HCT116 (cell line): ENCODE data around the gene PRRT3. TPM values are rescaled to one million over a fixed set of nuclear protein-coding genes. Genes with fewer than 3 reads are reported as not detected.

Experiments used
- ATAC-seq: fragments of 200-7000 bp; cut with Tn5 transposase; 2 replicates; pipeline ENCODE4 v1.9.1; 2020; ENCODE audit warnings: mild to moderate bottlenecking, moderate library complexity
- BruUV-seq: library from RNA; stranded (reverse); fragments of 400-500 nt; replicated peaks from 2 replicates; lab custom pipeline; 2021; lab: Mats Ljungman, UMichigan
- CTCF ChIA-PET: fragments of 300-600 bp; sonication (Branson Sonifier 250); formaldehyde crosslinking; loops from one replicate; lab custom pipeline; 2021; ENCODE audit warnings: antibody characterized with exemption; lab: Charles Lee
- POLR2A ChIA-PET: fragments of 300-600, 350-600 bp; sonication (Branson Sonifier 250); formaldehyde crosslinking; loops from one replicate; lab custom pipeline; 2021; ENCODE audit warnings: antibody characterized with exemption; lab: Charles Lee
- RAD21 ChIA-PET, 2 experiments: fragments of 300-600 bp; sonication (Branson Sonifier 250); formaldehyde crosslinking; loops; one replicate each; lab custom pipeline; 2023; ENCODE audit warnings: low total read pairs in 2 of 2; ENCODE audit not compliant: uncharacterized antibody in 2 of 2, unreplicated experiment in 2 of 2, low non-redundant PET in 1 of 2; lab: Charles Lee
- DNase-seq: peaks from one replicate; pipeline ENCODE4 v3.0.0-alpha.2; 2010; ENCODE audit warnings: low read depth, low spot score
- H2AFZ ChIP-seq: fragments of 200-600 bp; shearing (Covaris generic), sonication (generic); 2 replicates; pipeline ENCODE4 v1.6.1; 2017; ENCODE audit warnings: low read depth, mixed run types, mixed read lengths, antibody characterized with exemption, low read length; ENCODE audit not compliant: poor library complexity, severe bottlenecking
- H3K27ac ChIP-seq: 2 replicates; pipeline ENCODE4 v1.5.1; 2012; ENCODE audit warnings: low read depth, low read length
- H3K27me3 ChIP-seq: fragments of 200-600 bp; sonication (generic); 2 replicates; pipeline ENCODE4 v1.6.1; 2016; ENCODE audit warnings: mixed run types, low read length, mixed read lengths; ENCODE audit not compliant: insufficient read depth
- H3K36me3 ChIP-seq, 2 experiments: fragments of 200-500 bp in 1 of 2; fragments of 200-600 bp in 1 of 2; sonication (Bioruptor generic) in 1 of 2; sonication (generic) in 1 of 2; 2 replicates each; pipeline versions ENCODE4 v1.5.1 to v1.6.1; 2014 to 2016; ENCODE audit warnings: low read length in 2 of 2, inconsistent platforms in 1 of 2, mixed read lengths in 1 of 2, mixed run types in 1 of 2; ENCODE audit not compliant: insufficient read depth in 2 of 2, control insufficient read depth in 1 of 2
- H3K4me1 ChIP-seq, 2 experiments: fragments of 200-600 bp in 1 of 2; sonication (generic) in 1 of 2; 2 replicates each; pipeline versions ENCODE4 v1.5.1 to v1.6.1; 2012 to 2017; ENCODE audit warnings: low read length in 2 of 2, inconsistent platforms in 1 of 2, mild to moderate bottlenecking in 1 of 2, mixed read lengths in 1 of 2, mixed run types in 1 of 2, moderate library complexity in 1 of 2; ENCODE audit not compliant: insufficient read depth in 2 of 2, control insufficient read depth in 1 of 2
- H3K4me2 ChIP-seq: fragments of 200-600 bp; sonication (generic); 2 replicates; pipeline ENCODE4 v1.6.1; 2017; ENCODE audit warnings: mixed run types, low read length, mixed read lengths
- H3K4me3 ChIP-seq, 2 experiments: fragments of 200-600 bp in 1 of 2; sonication (generic) in 1 of 2; replicated peaks in 1 of 2; 2 replicates each; pipeline ENCODE4 v1.5.1; 2011 to 2016; ENCODE audit warnings: low read length in 2 of 2, control low read depth in 1 of 2, low read depth in 1 of 2, mild to moderate bottlenecking in 1 of 2, mixed read lengths in 1 of 2, mixed run types in 1 of 2
- H3K79me2 ChIP-seq: fragments of 200-600 bp; sonication (generic); 2 replicates; pipeline ENCODE4 v1.6.1; 2017; ENCODE audit warnings: mild to moderate bottlenecking, mixed run types, low read length, moderate library complexity, mixed read lengths; ENCODE audit not compliant: insufficient read depth
- H3K9ac ChIP-seq: fragments of 200-600 bp; sonication (generic); 2 replicates; pipeline ENCODE4 v1.6.1; 2016; ENCODE audit warnings: low read length, mixed read lengths
- H3K9me2 ChIP-seq: fragments of 200-600 bp; sonication (generic), shearing (Covaris generic); 2 replicates; pipeline ENCODE4 v1.6.1; 2017; ENCODE audit warnings: mixed run types, mild to moderate bottlenecking, moderate library complexity; ENCODE audit not compliant: insufficient read depth
- H3K9me3 ChIP-seq, 2 experiments: fragments of 200-500 bp in 1 of 2; fragments of 200-600 bp in 1 of 2; sonication (Bioruptor generic) in 1 of 2; sonication (generic) in 1 of 2; 2 replicates each; pipeline ENCODE4 v1.6.1; 2014 to 2017; ENCODE audit warnings: low read length in 2 of 2, mixed read lengths in 2 of 2, inconsistent platforms in 1 of 2, low read depth in 1 of 2, mild to moderate bottlenecking in 1 of 2, mixed run types in 1 of 2, moderate library complexity in 1 of 2; ENCODE audit not compliant: control insufficient read depth in 1 of 2, insufficient read depth in 1 of 2
- H4K20me1 ChIP-seq: fragments of 200-600 bp; sonication (generic), shearing (Covaris generic); 2 replicates; pipeline ENCODE4 v1.6.1; 2017; ENCODE audit warnings: mixed run types, mild to moderate bottlenecking, moderate library complexity; ENCODE audit not compliant: insufficient read depth
- CBX3 ChIP-seq: IDR thresholded peaks from 2 replicates; pipeline ENCODE4 v1.6.1; 2012; ENCODE audit warnings: low read depth
- CEBPB ChIP-seq: IDR thresholded peaks from 2 replicates; pipeline ENCODE4 v1.6.1; 2012; ENCODE audit warnings: low read depth
- EGR1 ChIP-seq: IDR thresholded peaks from 2 replicates; pipeline ENCODE4 v1.6.1; 2012; ENCODE audit warnings: low read depth
- ELF1 ChIP-seq: IDR thresholded peaks from 2 replicates; pipeline ENCODE4 v1.6.1; 2012; ENCODE audit warnings: low read depth, borderline replicate concordance
- EZH2 ChIP-seq: fragments of 200-600 bp; sonication (generic); IDR thresholded peaks from 2 replicates; pipeline ENCODE4 v1.6.1; 2017; ENCODE audit warnings: antibody characterized with exemption, mixed run types
- EZH2phosphoT487 ChIP-seq: fragments of 200-600 bp; IDR thresholded peaks from 2 replicates; pipeline ENCODE4 v1.6.1; 2018; ENCODE audit warnings: antibody characterized with exemption, borderline replicate concordance
- FOSL1 ChIP-seq: IDR thresholded peaks from 2 replicates; pipeline ENCODE4 v1.6.1; 2012; ENCODE audit warnings: low read depth
- JUND ChIP-seq: IDR thresholded peaks from 2 replicates; pipeline ENCODE4 v1.6.1; 2012
- POLR2A ChIP-seq: IDR thresholded peaks from 2 replicates; pipeline ENCODE4 v1.7.0; 2011; ENCODE audit warnings: borderline replicate concordance; ENCODE audit not compliant: insufficient read depth, insufficient read length; ENCODE audit errors: extremely low read depth
- POLR2AphosphoS5 ChIP-seq: IDR thresholded peaks from 2 replicates; pipeline ENCODE4 v1.6.1; 2011; ENCODE audit warnings: mild to moderate bottlenecking, low read depth, low read length, moderate library complexity
- RAD21 ChIP-seq: IDR thresholded peaks from 2 replicates; pipeline ENCODE4 v1.6.1; 2012; ENCODE audit warnings: low read depth, mild to moderate bottlenecking
- SIN3A ChIP-seq: IDR thresholded peaks from 2 replicates; pipeline ENCODE4 v1.6.1; 2012; ENCODE audit warnings: low read depth
- SRF ChIP-seq: IDR thresholded peaks from 2 replicates; pipeline ENCODE4 v1.6.1; 2012; ENCODE audit warnings: low read depth
- TCF7L2 ChIP-seq: IDR thresholded peaks from 2 replicates; pipeline ENCODE4 v1.7.0; 2011; ENCODE audit warnings: borderline replicate concordance, inconsistent platforms; ENCODE audit not compliant: insufficient read depth, insufficient read length; ENCODE audit errors: extremely low read depth
- YY1 ChIP-seq: IDR thresholded peaks from 2 replicates; pipeline ENCODE4 v1.6.1; 2011; ENCODE audit warnings: low read length, low read depth, moderate library complexity, mild to moderate bottlenecking; ENCODE audit not compliant: insufficient replicate concordance; ENCODE audit errors: extremely low read depth
- ZFX ChIP-seq: fragments of 450-650 bp; IDR thresholded peaks from 2 replicates; pipeline ENCODE4 v1.6.1; 2017
- ZNF274 ChIP-seq: fragments of 200-500 bp; sonication (Bioruptor generic); IDR thresholded peaks from 2 replicates; pipeline ENCODE4 v1.6.1; 2014; ENCODE audit warnings: mild to moderate bottlenecking, low read depth, low read length, inconsistent platforms
- intact Hi-C: fragments of 100-400 bp; cut with micrococcal nuclease; formaldehyde crosslinking; loops from 2 replicates; pipeline ENCODE4 v1.10.0; 2022
- total RNA-seq: library from RNA; stranded (reverse); gene quantifications from one replicate; pipeline ENCODE4 v1.2.1, GENCODE V29; 2021; ENCODE audit not compliant: unreplicated experiment
- TF ChIP-seq, protein P1 (sequence below), 3 experiments: fragments of 200-600 bp in 1 of 3; sonication (generic) in 1 of 3; IDR thresholded peaks in 2 of 3; conservative IDR thresholded peaks in 1 of 3; 2 replicates each; pipeline ENCODE4 v1.5.1; 2012 to 2017; ENCODE audit warnings: low read depth in 2 of 3, low read length in 2 of 3, antibody characterized with exemption in 1 of 3, borderline replicate concordance in 1 of 3, control low read depth in 1 of 3, mild to moderate bottlenecking in 1 of 3, mixed read lengths in 1 of 3, mixed run types in 1 of 3, moderate library complexity in 1 of 3; ENCODE audit not compliant: insufficient read depth in 1 of 3

PRRT3 gene
- total RNA-seq, 1 experiment from 2014 or later = 0.96 TPM

GRCh38 chr3:9980251-9980650 lies 28.0 kb upstream of the PRRT3 start:
- H2AFZ ChIP-seq = no peak overlapping the region
- H3K4me3 ChIP-seq = no peak overlapping the region
- DNase-seq (no peak), ATAC-seq (no peak)
- H3K36me3 ChIP-seq = peaks cover 0 to 6% of the 10 kb centered on the region in 2 experiments; a peak in 2 of 4 replicates
- BruUV-seq = no TSS peak
- H3K9me3 ChIP-seq = no peaks in the 10 kb centered on the region
- peaks cover 19 to 29% of the 10 kb centered on the region in 2 experiments for H3K4me1 ChIP-seq
- no peak for TF ChIP-seq TCF7L2
- no peak for TF ChIP-seq CBX3
- no peak for TF ChIP-seq RAD21
- no peak for TF ChIP-seq YY1
- TF ChIP-seq ELF1 = no peak
- no peak for TF ChIP-seq SIN3A
- TF ChIP-seq EZH2 = no peak
- H3K27ac ChIP-seq = no peak overlapping the region
- H3K9ac ChIP-seq = no peak overlapping the region
- no peaks in the 10 kb centered on the region for H4K20me1 ChIP-seq
- H3K79me2 ChIP-seq = peaks cover 31% of the 10 kb centered on the region
- intact Hi-C loops = loop anchor here (10.0 kb wide), 1 partner anchor 245 kb away; no protein-coding TSS in a partner anchor
- ChIA-PET RAD21 (no interaction called here), CTCF (no interaction called here), POLR2A (no interaction called here)
- H3K27me3 ChIP-seq = no peaks in the 10 kb centered on the region
- no peak overlapping the region for H3K4me2 ChIP-seq
- H3K9me2 ChIP-seq = no peaks in the 10 kb centered on the region

GRCh38 chr3:9978710-9979305 lies 26.6 kb upstream of the PRRT3 start:
- no peaks in the 10 kb centered on the region for H3K27me3 ChIP-seq
- H3K9me2 ChIP-seq = no peaks in the 10 kb centered on the region
- peaks cover 23% of the 10 kb centered on the region for H3K79me2 ChIP-seq
- no peak overlapping the region for H3K4me2 ChIP-seq
- H3K27ac ChIP-seq = no peak overlapping the region
- H3K4me1 ChIP-seq = peaks cover 19 to 28% of the 10 kb centered on the region in 2 experiments
- H4K20me1 ChIP-seq = no peaks in the 10 kb centered on the region
- CTCF ChIA-PET = no interaction called here
- no peak overlapping the region for H3K4me3 ChIP-seq
- H3K9ac ChIP-seq = no peak overlapping the region
- intact Hi-C loops = no loop called here
- DNase-seq (no peak), ATAC-seq (no peak)
- no peaks in the 10 kb centered on the region for H3K9me3 ChIP-seq
- no peak overlapping the region for H2AFZ ChIP-seq
- RAD21 ChIA-PET = no interaction called here
- no peaks in the 10 kb centered on the region; a peak in 1 of 4 replicates for H3K36me3 ChIP-seq
- POLR2A ChIA-PET = no interaction called here
- BruUV-seq = no TSS peak
- TF ChIP-seq POLR2A (no peak), EZH2 (no peak), SRF (no peak), SIN3A (no peak), FOSL1 (no peak), EZH2phosphoT487 (no peak), TCF7L2 (no peak), CEBPB (no peak), ZNF274 (no peak), EGR1 (no peak), YY1 (no peak), JUND (no peak), ZFX (no peak), POLR2AphosphoS5 (no peak)
- TF ChIP-seq, protein P1, sequence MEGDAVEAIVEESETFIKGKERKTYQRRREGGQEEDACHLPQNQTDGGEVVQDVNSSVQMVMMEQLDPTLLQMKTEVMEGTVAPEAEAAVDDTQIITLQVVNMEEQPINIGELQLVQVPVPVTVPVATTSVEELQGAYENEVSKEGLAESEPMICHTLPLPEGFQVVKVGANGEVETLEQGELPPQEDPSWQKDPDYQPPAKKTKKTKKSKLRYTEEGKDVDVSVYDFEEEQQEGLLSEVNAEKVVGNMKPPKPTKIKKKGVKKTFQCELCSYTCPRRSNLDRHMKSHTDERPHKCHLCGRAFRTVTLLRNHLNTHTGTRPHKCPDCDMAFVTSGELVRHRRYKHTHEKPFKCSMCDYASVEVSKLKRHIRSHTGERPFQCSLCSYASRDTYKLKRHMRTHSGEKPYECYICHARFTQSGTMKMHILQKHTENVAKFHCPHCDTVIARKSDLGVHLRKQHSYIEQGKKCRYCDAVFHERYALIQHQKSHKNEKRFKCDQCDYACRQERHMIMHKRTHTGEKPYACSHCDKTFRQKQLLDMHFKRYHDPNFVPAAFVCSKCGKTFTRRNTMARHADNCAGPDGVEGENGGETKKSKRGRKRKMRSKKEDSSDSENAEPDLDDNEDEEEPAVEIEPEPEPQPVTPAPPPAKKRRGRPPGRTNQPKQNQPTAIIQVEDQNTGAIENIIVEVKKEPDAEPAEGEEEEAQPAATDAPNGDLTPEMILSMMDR (IDR thresholded peaks at IDR 0.05 in 2 of 3, conservative IDR thresholded peaks at IDR 0.05 in 1 of 3; ENCODE audit: borderline replicate concordance in 1 of 3, insufficient read depth in 1 of 3, low read depth in 2 of 3, low read length in 2 of 3) = no peak
